ENCODE data around the gene KRT27.

- TF ChIP-seq REST (IDR thresholded peaks at IDR 0.05; ENCODE audit: borderline replicate concordance) (no peak), REST (CRISPR knock-in tag; IDR thresholded peaks at IDR 0.05; ENCODE audit: low read depth) (no peak), TEAD4 (IDR thresholded peaks at IDR 0.05; ENCODE audit: low read length) (no peak), TEAD4 (CRISPR knock-in tag; IDR thresholded peaks at IDR 0.05; ENCODE audit: borderline replicate concordance) (no peak), CTCF (IDR thresholded peaks at IDR 0.05 in 2 of 3, conservative IDR thresholded peaks at IDR 0.05 in 1 of 3; ENCODE audit: insufficient read depth in 2 of 3, low read depth in 1 of 3, low read length in 3 of 3) (no peak), TCF7 (IDR thresholded peaks at IDR 0.05; ENCODE audit: borderline replicate concordance) (no peak), POLR2A (conservative IDR thresholded peaks at IDR 0.05) (peak; percentile 66), ZNF274 (IDR thresholded peaks at IDR 0.05; ENCODE audit: borderline replicate concordance, low read depth, low read length) (no peak), SIN3A (IDR thresholded peaks at IDR 0.05; ENCODE audit: borderline replicate concordance in 2 of 2, control insufficient read depth in 1 of 2, low read depth in 2 of 2, low read length in 2 of 2) (peak in 1 of 2 experiments; percentile 38; a peak in 1 of 4 replicates), RBM15 (IDR thresholded peaks at IDR 0.05; ENCODE audit: insufficient read depth, low read length) (no peak), BCLAF1 (IDR thresholded peaks at IDR 0.05; ENCODE audit: borderline replicate concordance in 1 of 2, control insufficient read depth in 1 of 2, low read depth in 2 of 2, low read length in 1 of 2) (peak in 1 of 2 experiments; percentile 65; a peak in 1 of 4 replicates), ETV6 (IDR thresholded peaks at IDR 0.05; ENCODE audit: borderline replicate concordance in 1 of 2, low read depth in 2 of 2, low read length in 1 of 2) (0 out of 4 replicates have a peak, but pooled peaks of 1 of the 2 experiments have one; percentile 45), ETV6 (CRISPR knock-in tag; IDR thresholded peaks at IDR 0.05; ENCODE audit: borderline replicate concordance) (no peak), ATF2 (CRISPR knock-in tag; IDR thresholded peaks at IDR 0.05) (no peak), MNT (conservative IDR thresholded peaks at IDR 0.05) (peak in 1 of 2 experiments; percentile 2; a peak in 1 of 4 replicates), GATA2 (CRISPR knock-in tag; IDR thresholded peaks at IDR 0.05) (peak; percentile 43; the same call in 1 of the 2 replicates), ZNF121 (CRISPR knock-in tag; conservative IDR thresholded peaks at IDR 0.05) (no peak)
Observed at GRCh38 chr17:40819528-40820125, 37.3 kb upstream of the KRT27 start.

All from K562 (cell line).